ENCODE results near the gene SERPINB3. TPM values are rescaled to one million over a fixed set of nuclear protein-coding genes. Genes with fewer than 3 reads are reported as not detected.
"Not testable (repeated sequence)": the region's sequence is repeated elsewhere in the genome, so short reads cannot be mapped to it uniquely, and the experiment has no call there.

The SERPINB3 gene
- not detected for total RNA-seq
- long read RNA-seq = 0 reads

DNA sequence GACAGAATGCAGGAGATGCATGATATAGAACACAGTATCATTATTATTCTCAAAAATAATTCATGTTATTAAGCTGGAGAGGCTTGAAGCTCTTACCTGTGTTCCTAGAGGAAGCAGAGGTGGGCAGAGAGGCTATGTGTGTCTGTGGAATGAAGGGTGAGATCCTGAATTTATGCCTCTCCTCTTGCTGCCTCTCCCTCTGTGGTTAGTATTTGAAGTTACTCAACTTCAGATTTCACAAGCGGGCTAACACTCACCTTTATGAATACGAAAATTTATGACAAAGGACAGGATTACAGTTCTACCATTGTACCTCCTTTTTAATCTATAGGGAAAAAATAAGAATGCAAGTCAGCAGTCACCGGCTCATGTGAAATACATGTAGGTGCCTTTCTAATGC, at the start of gene SERPINB3:
Gene SERPINB3, minus strand, starts transcription at position 144 of the 400 bp plus-strand sequence. CDS start 677 bp downstream, outside the sequence.
- DNase-seq; H3K27me3 ChIP-seq; H3K4me1 ChIP-seq; ATAC-seq; H3K9me3 ChIP-seq; H3K36me3 ChIP-seq; intact Hi-C loops (cut with DNase I); H3K27ac ChIP-seq; H3K4me3 ChIP-seq: not testable (repeated sequence)
- 44% methylated on average over 2 of the region's 3 CpGs for WGBS (ENCODE audit: insufficient coverage, low coverage, low lambda C conversion rate, missing lambda C conversion rate)

DNA sequence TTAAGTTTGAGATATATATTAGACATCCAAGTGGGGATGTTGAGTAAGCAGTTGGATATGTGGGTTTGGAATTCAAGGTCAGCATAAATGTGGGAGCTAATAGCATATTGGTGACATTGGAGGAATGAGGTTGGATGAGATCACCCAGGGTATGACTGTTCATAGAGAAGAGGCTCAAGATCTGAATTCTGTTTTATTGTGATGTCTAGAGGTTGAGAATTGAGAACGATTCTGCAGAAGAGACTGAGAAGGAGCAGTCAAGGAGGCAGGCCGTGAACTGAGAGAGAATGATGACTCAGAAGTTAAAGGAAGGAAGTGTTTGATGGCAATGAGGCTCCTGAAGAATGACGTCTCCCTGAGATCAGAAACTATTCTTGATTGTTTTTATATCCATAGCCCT, 47.0 kb upstream of the SERPINB3 start:
- TF ChIP-seq CTCF (IDR thresholded peaks at IDR 0.05) (no peak), POLR2A (IDR thresholded peaks at IDR 0.05) (no peak)
- Histone ChIP-seq H3K4me3 (no peak overlapping the region), H3K27me3 (no peaks in the 10 kb centered on the region), H3K27ac (no peak overlapping the region), H3K4me1 (no peaks in the 10 kb centered on the region), H3K36me3 (no peaks in the 10 kb centered on the region), H3K9me3 (no peaks in the 10 kb centered on the region)
- intact Hi-C loops (cut with DNase I) = no loop called here
- no peak for DNase-seq
- WGBS (ENCODE audit: insufficient coverage, low coverage, low lambda C conversion rate, missing lambda C conversion rate) = 34% methylated on average over 3 of the region's 3 CpGs
- no peak for ATAC-seq

- Histone ChIP-seq H3K27me3 (no peaks in the 10 kb centered on the region), H3K4me3 (no peak overlapping the region), H3K9me3 (no peaks in the 10 kb centered on the region), H3K4me1 (no peaks in the 10 kb centered on the region), H3K36me3 (no peaks in the 10 kb centered on the region), H3K27ac (no peak overlapping the region)
- intact Hi-C loops (cut with DNase I) = no loop called here
- DNase-seq = no peak
- no peak for TF ChIP-seq CTCF (IDR thresholded peaks at IDR 0.05)
- TF ChIP-seq POLR2A (IDR thresholded peaks at IDR 0.05) = no peak
- no peak for ATAC-seq
- 67% methylated on average over 1 of the region's 1 CpG for WGBS (ENCODE audit: insufficient coverage, low coverage, low lambda C conversion rate, missing lambda C conversion rate)
Observed at GRCh38 chr18:63707816-63708215, 46.1 kb upstream of the SERPINB3 start.

DNA sequence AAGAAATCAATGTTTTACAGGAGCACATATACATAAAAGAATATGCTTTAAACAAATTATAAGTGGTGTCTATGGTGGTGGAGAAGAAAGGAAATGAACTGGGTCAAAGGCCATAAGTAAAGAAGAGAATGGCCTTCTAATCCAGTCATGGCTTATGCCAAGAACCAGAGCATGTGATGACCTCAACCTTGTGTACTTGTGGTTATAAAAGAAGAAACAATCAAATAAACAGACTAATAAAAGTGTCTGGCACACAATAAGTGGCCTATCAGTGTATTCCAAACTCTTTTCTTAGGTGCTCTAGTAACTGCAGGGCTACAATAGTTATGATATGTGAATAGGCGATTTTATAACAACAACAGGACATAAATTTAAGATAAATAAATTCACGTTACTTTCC, 43.7 kb upstream of the SERPINB3 start:
- 76% methylated on average over 2 of the region's 2 CpGs for WGBS (ENCODE audit: insufficient coverage, low coverage, low lambda C conversion rate, missing lambda C conversion rate)
- no peaks in the 10 kb centered on the region for H3K36me3 ChIP-seq
- no peak overlapping the region for H3K27ac ChIP-seq
- intact Hi-C loops (cut with DNase I) = no loop called here
- DNase-seq (no peak), ATAC-seq (no peak)
- TF ChIP-seq POLR2A (IDR thresholded peaks at IDR 0.05) (no peak), CTCF (IDR thresholded peaks at IDR 0.05) (no peak)
- no peak overlapping the region for H3K4me3 ChIP-seq
- no peaks in the 10 kb centered on the region for H3K27me3 ChIP-seq
- no peaks in the 10 kb centered on the region for H3K4me1 ChIP-seq
- H3K9me3 ChIP-seq = no peaks in the 10 kb centered on the region

DNA sequence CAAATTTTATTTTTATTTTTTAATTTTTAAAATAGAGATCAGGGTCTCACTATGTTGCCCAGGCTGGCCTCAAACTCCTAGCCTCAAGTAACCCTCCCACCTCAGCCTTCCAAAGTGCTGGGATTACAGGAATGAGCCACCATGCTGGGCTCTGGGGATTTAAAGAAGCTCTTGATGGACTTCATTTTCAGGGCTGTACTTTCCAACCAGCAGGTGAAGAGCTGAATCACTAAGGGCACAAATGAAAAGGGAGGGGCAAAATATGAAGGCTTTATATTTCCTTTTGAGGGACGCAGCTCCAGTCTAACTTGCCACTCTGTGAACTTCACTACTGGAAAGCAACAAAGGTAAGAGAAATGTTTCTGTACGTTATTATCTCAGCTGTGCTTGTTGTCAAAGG, 41.0 kb upstream of the SERPINB3 start, which contains the start of gene SERPINB11:
Gene SERPINB11, plus strand, starts transcription at position 301 of the 400 bp plus-strand sequence. CDS start 7,234 bp downstream, outside the sequence.
- H3K9me3 ChIP-seq = no peaks in the 10 kb centered on the region
- no peak within 1 kb of the TSS for H3K4me3 ChIP-seq
- no peaks in the 10 kb centered on the region for H3K36me3 ChIP-seq
- WGBS (ENCODE audit: insufficient coverage, low coverage, low lambda C conversion rate, missing lambda C conversion rate) = 82% methylated on average over 2 of the region's 2 CpGs
- H3K27me3 ChIP-seq = no peaks in the 10 kb centered on the region
- no peak for ATAC-seq
- intact Hi-C loops (cut with DNase I) = no loop called here
- no peak for TF ChIP-seq CTCF (IDR thresholded peaks at IDR 0.05)
- TF ChIP-seq POLR2A (IDR thresholded peaks at IDR 0.05) = no peak
- no peaks in the 10 kb centered on the region for H3K4me1 ChIP-seq
- H3K27ac ChIP-seq = no peak within 1 kb of the TSS
- no peak for DNase-seq
